Activated naive CD4-positive, alpha-beta T cell treated with anti-CD3 and anti-CD28 coated beads, Interleukin-2, amount 50 U/mL, for 24 hours (primary cell): ENCODE results near the gene KLHL8.
"Not testable (repeated sequence)": the region's sequence is repeated elsewhere in the genome, so short reads cannot be mapped to it uniquely, and the experiment has no call there.

Source experiments
- H3K27ac Mint-ChIP-seq: one replicate; pipeline ENCODE4 v1.8.0; 2021; ENCODE audit warnings: mild to moderate bottlenecking, mixed read lengths
- H3K27me3 Mint-ChIP-seq: one replicate; pipeline ENCODE4 v1.8.0; 2021; ENCODE audit warnings: mixed read lengths
- H3K36me3 Mint-ChIP-seq: one replicate; pipeline ENCODE4 v1.8.0; 2021; ENCODE audit warnings: mixed read lengths
- H3K4me1 Mint-ChIP-seq: one replicate; pipeline ENCODE4 v1.8.0; 2021; ENCODE audit warnings: mixed read lengths
- H3K4me3 Mint-ChIP-seq: one replicate; pipeline ENCODE4 v1.8.0; 2021; ENCODE audit warnings: mild to moderate bottlenecking, mixed read lengths
- H3K9me3 Mint-ChIP-seq: one replicate; pipeline ENCODE4 v1.8.0; 2021; ENCODE audit warnings: mixed read lengths

Gene KLHL8

GRCh38 chr4:87239194-87239593, 18.8 kb upstream of the KLHL8 start:
- Mint-ChIP-seq H3K4me1 (no peaks in the 10 kb centered on the region), H3K9me3 (peaks cover 17% of the 10 kb centered on the region), H3K36me3 (peaks cover 7% of the 10 kb centered on the region), H3K27me3 (peaks cover 5% of the 10 kb centered on the region), H3K4me3 (no peak overlapping the region), H3K27ac (no peak overlapping the region)

- Mint-ChIP-seq H3K27ac (no peak overlapping the region), H3K4me3 (no peak overlapping the region), H3K36me3 (no peaks in the 10 kb centered on the region), H3K27me3 (peaks cover 4% of the 10 kb centered on the region), H3K9me3 (peaks cover under 1% of the 10 kb centered on the region), H3K4me1 (no peaks in the 10 kb centered on the region)
Observed at GRCh38 chr4:87236861-87237260, 16.4 kb upstream of the KLHL8 start.

DNA sequence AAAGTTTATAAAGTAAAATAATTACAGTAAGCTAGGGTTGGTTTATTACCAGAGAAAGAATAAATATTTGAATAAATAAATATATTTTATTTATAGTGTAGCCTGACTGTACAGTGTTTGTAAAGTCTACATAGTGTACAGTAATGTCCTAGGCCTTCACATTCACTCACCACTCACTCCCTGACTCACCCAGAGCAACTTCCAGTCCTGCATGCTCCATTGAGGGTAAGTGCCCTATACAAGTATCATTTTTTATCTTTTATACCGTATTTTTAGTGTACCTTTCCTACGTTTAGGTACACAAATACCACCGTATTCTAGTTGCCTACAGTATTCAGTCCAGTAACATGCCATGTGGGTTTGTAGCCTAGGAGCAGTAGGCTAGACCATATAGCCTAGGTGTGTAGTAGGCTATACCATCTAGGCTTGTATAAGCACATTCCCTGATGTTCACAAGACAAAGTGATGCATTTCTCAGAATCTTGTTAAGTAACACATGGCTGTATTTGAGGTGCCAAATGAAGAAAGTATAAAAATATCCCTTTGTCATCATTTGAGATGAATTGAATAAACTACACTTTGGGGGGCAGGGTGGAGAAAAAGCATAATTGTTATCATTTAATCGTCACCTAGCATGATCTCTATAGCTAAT, 14.7 kb upstream of the KLHL8 start:
- H3K9me3 Mint-ChIP-seq: no peaks in the 10 kb centered on the region
- H3K27ac Mint-ChIP-seq: no peak overlapping the region
- H3K4me1 Mint-ChIP-seq: no peaks in the 10 kb centered on the region
- H3K36me3 Mint-ChIP-seq: no peaks in the 10 kb centered on the region
- peak overlapping the region; percentile 83 for H3K4me3 Mint-ChIP-seq
- peaks cover 3% of the 10 kb centered on the region for H3K27me3 Mint-ChIP-seq

- H3K4me3 Mint-ChIP-seq: no peak overlapping the region
- H3K27ac Mint-ChIP-seq: no peak overlapping the region
- H3K9me3 Mint-ChIP-seq: no peaks in the 10 kb centered on the region
- H3K36me3 Mint-ChIP-seq: no peaks in the 10 kb centered on the region
- no peaks in the 10 kb centered on the region for H3K27me3 Mint-ChIP-seq
- no peaks in the 10 kb centered on the region for H3K4me1 Mint-ChIP-seq
Observed at GRCh38 chr4:87232216-87232615, 11.8 kb upstream of the KLHL8 start.

DNA sequence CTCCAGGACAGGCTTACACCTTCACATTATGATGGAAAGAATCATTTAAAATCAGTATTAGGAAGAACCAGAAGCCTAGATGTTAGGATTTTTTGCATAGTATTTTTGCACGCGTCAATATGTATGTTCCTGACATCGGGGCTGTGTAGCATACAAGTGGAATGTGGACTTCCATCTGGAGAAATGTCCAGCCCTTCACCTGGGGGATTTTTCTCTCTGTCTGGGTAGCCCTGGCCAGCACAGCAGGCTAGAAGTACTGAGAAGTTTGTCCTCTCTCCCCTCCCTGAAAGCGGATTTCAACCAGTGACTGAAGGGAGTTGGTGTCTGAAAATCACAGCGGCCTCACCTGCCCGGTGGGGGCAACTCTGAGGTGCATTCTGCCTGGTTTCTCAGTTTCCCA, 10.4 kb upstream of the KLHL8 start:
- H3K36me3 Mint-ChIP-seq: no peaks in the 10 kb centered on the region
- H3K9me3 Mint-ChIP-seq: no peaks in the 10 kb centered on the region
- H3K27me3 Mint-ChIP-seq: no peaks in the 10 kb centered on the region
- H3K4me1 Mint-ChIP-seq: no peaks in the 10 kb centered on the region
- H3K4me3 Mint-ChIP-seq: no peak overlapping the region
- no peak overlapping the region for H3K27ac Mint-ChIP-seq

DNA sequence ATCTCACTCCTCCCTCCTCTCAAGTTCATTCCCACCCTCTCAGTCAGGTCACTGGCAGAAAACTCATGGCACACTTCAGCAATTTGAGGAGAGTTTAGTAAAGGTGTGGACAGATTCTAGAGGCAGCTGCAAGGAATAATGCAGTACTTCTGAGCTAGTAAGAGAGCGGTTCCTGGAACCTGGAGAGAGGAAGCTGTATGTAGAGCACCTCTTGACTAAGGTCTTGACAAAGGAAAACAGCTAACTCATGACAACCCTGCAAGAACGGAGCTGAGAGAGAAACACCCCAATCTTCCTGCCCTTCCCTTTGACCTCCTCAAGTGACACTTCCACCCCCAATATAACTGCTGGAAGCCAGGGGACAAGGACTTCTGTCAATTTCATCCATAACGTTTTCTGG, 9.6 kb upstream of the KLHL8 start:
- H3K27ac Mint-ChIP-seq: no peak overlapping the region
- no peak overlapping the region for H3K4me3 Mint-ChIP-seq
- H3K36me3 Mint-ChIP-seq: no peaks in the 10 kb centered on the region
- H3K4me1 Mint-ChIP-seq: no peaks in the 10 kb centered on the region
- H3K9me3 Mint-ChIP-seq: no peaks in the 10 kb centered on the region
- no peaks in the 10 kb centered on the region for H3K27me3 Mint-ChIP-seq

DNA sequence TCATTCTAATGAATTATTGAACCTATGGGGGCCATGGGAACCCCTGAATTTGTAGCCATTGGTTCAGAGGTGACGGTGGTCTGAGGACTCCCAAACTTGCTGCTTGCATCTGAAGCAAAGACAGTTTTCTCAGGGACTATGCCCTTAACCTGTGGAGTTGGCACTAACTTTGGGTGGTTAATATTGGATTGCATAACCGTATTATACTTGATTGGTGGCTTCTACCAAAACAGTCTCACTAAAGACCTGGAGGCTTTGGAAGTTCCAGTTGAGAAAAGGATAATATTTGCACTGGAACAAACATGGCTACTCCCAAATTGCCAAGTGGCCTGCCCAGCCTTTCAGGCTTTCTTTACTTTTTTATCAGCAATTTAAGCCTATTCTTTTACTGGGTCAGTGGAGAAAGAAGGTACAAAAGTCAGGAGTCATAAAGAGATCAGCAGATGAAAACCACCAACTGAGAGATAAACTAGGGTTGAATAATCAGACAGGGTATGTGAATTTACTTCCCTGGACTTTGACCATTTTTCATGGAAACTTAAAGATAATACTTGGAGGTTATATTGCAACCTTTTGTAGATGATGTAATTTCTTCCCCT, 7.9 kb upstream of the KLHL8 start:
- H3K27me3 Mint-ChIP-seq: no peaks in the 10 kb centered on the region
- H3K4me1 Mint-ChIP-seq: no peaks in the 10 kb centered on the region
- no peak overlapping the region for H3K4me3 Mint-ChIP-seq
- H3K27ac Mint-ChIP-seq: no peak overlapping the region
- H3K9me3 Mint-ChIP-seq: no peaks in the 10 kb centered on the region
- H3K36me3 Mint-ChIP-seq: no peaks in the 10 kb centered on the region

- Mint-ChIP-seq H3K36me3 (no peaks in the 10 kb centered on the region), H3K27ac (no peak overlapping the region)
Observed at GRCh38 chr4:87227751-87228151, 7.3 kb upstream of the KLHL8 start.

DNA sequence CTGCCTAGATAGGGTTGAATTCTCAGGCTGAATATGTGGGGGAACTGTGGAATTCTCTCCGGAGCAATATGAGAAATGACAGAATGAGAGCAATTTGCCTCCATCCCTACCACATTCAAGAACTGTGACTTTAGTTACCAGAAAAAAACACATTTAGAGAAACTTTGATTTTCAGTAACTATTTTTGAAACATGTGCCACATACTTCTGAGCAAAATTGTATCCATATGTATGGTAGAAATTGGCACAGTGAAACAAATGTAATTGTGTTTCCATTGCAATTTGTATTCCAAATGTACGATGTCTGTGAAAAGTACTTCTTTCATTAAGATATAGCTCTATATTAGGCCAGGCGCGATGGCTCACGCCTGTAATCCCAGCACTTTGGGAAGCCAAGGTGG, 5.5 kb upstream of the KLHL8 start:
- Mint-ChIP-seq H3K9me3 (no peaks in the 10 kb centered on the region), H3K4me3 (no peak overlapping the region), H3K27me3 (no peaks in the 10 kb centered on the region), H3K27ac (no peak overlapping the region), H3K4me1 (no peaks in the 10 kb centered on the region), H3K36me3 (no peaks in the 10 kb centered on the region)

More at GRCh38 chr4:87227751-87228151, 7.3 kb upstream of the KLHL8 start:
- Mint-ChIP-seq H3K4me3 (no peak overlapping the region), H3K9me3 (no peaks in the 10 kb centered on the region), H3K27me3 (no peaks in the 10 kb centered on the region), H3K4me1 (no peaks in the 10 kb centered on the region)

DNA sequence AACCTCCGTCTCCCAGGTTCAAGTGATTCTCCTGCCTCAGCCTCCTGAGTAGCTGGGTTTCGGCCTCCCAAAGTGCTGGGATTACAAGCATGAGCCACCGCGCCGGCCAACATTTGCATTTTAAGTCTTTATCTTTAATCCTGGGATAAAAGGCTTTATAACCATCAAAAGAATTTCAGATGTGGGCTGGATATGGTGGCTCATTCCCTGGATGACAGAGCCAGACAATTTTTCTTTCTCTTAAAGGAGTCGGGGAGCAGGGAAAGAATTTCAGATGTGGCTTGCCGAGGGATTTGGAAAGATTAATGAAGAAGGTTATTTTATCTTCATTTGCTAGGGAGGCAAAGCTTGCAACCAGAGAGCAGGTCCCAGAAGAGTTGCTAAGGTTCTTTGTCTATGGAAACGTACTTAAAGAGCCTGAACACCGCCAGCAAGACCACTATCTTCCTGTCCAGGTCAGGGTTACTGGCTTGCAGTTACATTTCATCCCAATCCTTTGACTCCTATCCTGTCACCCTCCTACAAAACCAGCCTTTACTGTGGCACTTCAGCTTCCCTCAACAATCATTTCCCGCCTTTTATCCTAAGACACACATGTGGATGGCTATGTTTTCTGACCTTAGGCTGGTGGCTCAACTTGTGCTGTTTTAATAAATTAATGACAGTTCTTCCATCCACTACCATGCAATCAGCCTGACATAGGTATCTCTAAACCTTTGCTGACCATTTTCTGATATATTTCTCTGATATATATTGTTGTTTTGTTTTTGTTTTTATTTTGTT, 3.9 kb upstream of the KLHL8 start:
- Mint-ChIP-seq H3K27ac (no peak overlapping the region), H3K36me3 (no peaks in the 10 kb centered on the region), H3K27me3 (no peaks in the 10 kb centered on the region), H3K9me3 (no peaks in the 10 kb centered on the region), H3K4me3 (no peak overlapping the region), H3K4me1 (peaks cover 2% of the 10 kb centered on the region)

GRCh38 chr4:87219632-87220093, 755 bp downstream of the KLHL8 start:
- Mint-ChIP-seq H3K4me1 (peaks cover 25% of the 10 kb centered on the region), H3K27me3 (no peaks in the 10 kb centered on the region), H3K27ac (peak overlapping the region; percentile 94), H3K9me3 (no peaks in the 10 kb centered on the region), H3K36me3 (no peaks in the 10 kb centered on the region), H3K4me3 (peak overlapping the region; percentile 94)

DNA sequence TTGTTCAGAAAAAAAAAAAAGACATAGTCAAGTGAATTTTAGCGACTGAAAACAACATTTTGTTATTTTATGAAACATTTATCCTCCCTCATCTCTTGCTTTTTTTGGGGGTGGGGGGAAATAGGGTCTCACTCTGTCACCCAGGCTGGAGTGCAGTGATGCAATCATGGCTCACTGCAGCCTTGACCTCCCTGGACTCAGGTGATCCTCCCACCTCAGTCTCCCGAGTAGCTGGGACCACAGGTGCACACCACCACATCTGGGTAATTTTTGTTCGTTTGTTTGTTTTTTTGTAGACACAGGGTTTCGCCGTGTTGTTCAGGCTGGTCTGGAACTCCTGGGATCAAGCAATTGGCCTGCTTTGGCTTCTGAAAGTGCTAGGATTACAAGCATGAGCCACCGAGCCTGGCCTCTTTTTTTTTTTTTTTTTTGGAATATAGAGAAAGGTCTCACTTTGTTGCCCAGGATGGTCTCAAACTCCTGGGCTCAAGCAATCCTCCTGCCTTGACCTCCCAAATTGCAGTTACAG, 3.1 kb downstream of the KLHL8 start:
- H3K27ac Mint-ChIP-seq, H3K27me3 Mint-ChIP-seq, H3K4me3 Mint-ChIP-seq, H3K9me3 Mint-ChIP-seq, H3K36me3 Mint-ChIP-seq: not testable (repeated sequence)
- H3K4me1 Mint-ChIP-seq: peaks cover 25% of the 10 kb centered on the region

- H3K4me3 Mint-ChIP-seq: no peak overlapping the region
- H3K4me1 Mint-ChIP-seq: peaks cover 25% of the 10 kb centered on the region
Observed at GRCh38 chr4:87216469-87216868, 3.9 kb downstream of the KLHL8 start.

GRCh38 chr4:87213421-87214075, 6.9 kb downstream of the KLHL8 start:
- no peak overlapping the region for H3K4me3 Mint-ChIP-seq
- H3K36me3 Mint-ChIP-seq: no peaks in the 10 kb centered on the region
- H3K27ac Mint-ChIP-seq: no peak overlapping the region
- no peaks in the 10 kb centered on the region for H3K9me3 Mint-ChIP-seq
- H3K4me1 Mint-ChIP-seq: peaks cover 36% of the 10 kb centered on the region
- H3K27me3 Mint-ChIP-seq: no peaks in the 10 kb centered on the region

More at GRCh38 chr4:87216469-87216868, 3.9 kb downstream of the KLHL8 start:
- H3K36me3 Mint-ChIP-seq: no peaks in the 10 kb centered on the region
- H3K27me3 Mint-ChIP-seq: no peaks in the 10 kb centered on the region
- H3K9me3 Mint-ChIP-seq: no peaks in the 10 kb centered on the region
- H3K27ac Mint-ChIP-seq: no peak overlapping the region

DNA sequence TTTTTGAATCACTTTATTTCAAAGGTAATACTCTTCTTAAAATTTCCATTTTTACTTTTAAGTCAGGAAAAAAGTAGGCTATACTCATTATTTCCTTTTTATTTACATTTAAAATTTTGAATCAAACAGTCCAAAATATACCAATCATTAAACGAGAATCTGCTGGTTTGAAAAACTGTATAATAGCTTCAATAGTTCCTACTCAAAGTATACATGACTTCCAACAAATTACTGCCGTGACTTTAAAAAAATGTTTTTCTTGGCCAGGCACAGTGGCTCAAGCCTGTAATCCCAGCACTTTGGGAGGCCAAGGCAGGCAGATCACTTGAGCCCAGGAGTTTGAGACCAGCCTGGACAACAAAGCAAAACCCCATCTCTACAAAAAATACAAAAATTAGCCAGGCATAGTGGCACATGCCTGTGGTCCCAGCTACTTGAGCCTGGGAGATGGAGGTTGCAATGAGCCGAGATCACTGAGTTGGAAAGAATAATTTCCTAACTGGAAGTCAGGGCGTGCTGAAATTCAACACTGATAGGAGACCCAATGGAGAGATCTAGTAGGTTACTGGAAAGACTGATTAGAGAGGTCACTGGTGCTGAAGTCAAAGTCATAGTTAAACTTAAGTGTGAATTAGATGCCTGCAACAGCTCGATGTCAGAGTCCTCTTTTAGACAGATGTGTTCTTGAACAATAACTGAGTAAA, 9.0 kb downstream of the KLHL8 start:
- no peaks in the 10 kb centered on the region for H3K27me3 Mint-ChIP-seq
- peaks cover 26% of the 10 kb centered on the region for H3K4me1 Mint-ChIP-seq
- no peaks in the 10 kb centered on the region for H3K9me3 Mint-ChIP-seq
- no peak overlapping the region for H3K27ac Mint-ChIP-seq
- no peak overlapping the region for H3K4me3 Mint-ChIP-seq
- H3K36me3 Mint-ChIP-seq: peaks cover 4% of the 10 kb centered on the region
